Activated CD8-positive, alpha-beta memory T cell treated with anti-CD3 and anti-CD28 coated beads, Interleukin-2, amount 50 U/mL, for 24 hours (primary cell): ENCODE measurements around the gene PRKCD.

ENCODE experiments used
- DNase-seq: peaks from one replicate; pipeline ENCODE4 v3.0.0-alpha.2; 2020; ENCODE audit errors: extremely low read depth

PRKCD gene

DNA sequence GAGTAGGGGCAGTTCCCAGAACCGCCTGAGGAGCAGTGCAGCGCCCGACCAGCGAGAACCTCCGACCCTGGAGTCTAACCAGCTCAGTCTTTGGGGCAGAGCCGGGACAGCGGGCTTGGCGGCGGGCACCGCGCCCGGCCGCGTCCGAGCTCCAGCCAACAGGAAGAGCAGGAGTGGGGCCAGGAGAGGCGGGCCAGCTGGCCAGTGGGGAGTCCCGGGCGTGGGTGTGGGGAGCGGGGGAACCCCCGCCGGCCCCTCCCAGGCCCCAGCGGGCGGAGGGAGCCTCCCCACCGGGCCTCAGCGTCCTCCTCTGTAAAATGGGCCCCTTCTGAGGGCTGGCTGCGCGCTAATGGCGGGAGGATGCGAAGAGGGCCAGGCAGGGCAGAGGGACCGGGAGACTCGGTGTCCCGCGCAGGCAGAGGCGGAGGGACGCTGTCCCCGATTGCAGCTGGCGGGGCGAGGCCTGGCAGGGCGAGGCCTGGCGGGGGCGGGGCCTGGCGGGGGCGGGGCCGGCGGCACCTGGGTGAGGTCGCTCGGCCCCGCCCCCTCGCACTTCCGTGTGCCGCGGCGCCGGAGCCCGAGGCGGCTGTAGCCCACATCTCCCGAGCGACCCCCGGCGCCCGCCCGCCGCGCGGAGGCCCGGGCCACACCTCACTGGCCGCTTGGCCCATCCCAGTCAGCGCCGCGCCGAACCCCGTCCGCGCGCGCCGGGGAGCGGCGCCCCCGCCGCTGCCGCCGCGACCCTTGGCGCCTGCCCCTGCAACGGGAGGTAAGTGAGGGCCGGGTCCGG, at the start of gene PRKCD:
Gene PRKCD (plus strand): TSS at position 550 of the 790 bp plus-strand sequence. CDS start 17,214 bp downstream, outside the sequence.
- no peak for DNase-seq

DNA sequence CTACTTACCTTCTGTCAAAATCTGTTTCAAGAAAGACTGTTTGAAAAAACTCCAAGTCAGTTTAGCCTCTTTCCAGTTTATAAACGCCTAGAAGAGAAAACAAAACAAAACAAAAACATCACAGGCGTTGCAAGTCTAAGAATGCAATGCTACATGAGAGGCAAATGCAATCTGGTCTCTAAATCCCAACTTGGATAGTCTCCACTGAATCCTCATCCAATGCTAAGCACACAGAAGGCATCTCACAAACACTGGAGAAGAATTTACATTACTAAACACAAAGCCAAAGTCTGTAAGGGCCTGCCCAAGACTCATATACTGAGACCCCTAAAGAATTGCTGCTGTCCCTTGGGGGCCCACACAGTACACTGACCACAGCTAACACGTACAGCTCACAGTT, 49.2 kb upstream of the PRKCD start:
- no peak for DNase-seq

DNA sequence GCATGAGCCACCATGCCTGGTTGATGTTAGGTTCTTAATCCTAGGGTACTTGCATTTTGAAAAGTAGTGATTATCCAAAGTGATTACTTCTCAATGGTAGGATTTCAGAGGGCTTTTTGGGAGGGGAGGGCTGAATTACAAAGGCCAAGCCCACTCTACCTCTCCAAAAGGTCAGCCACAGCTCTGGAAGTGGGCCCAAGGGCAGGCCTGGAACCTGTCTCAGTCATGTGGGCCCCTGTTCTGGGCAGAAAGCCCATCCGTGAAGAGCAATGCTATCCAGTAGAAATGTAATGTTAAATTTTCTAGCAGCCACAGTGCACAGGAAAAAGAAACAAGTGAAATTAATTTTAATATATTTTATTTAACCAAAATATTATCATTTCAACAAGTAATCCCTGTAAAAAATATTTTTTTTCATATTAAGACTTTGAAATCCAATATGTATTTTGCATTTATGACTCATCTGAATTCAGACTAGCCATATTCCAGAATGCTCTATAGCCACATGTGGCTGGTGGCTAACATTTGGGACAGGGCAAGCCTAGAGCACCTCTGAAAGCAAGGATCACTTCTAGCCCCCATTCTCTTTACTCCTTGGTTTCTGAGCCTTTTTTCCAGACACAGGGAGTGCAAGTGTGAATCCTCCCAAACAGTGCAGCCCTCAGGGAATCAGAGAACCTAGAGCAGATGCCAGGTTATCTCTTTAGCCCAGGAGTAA, 47.6 kb upstream of the PRKCD start:
- DNase-seq = no peak

GRCh38 chr3:53114011-53114400, 47.0 kb upstream of the PRKCD start:
- peak; percentile 64 for DNase-seq

GRCh38 chr3:53114412-53115074, 46.5 kb upstream of the PRKCD start:
- DNase-seq = no peak

DNA sequence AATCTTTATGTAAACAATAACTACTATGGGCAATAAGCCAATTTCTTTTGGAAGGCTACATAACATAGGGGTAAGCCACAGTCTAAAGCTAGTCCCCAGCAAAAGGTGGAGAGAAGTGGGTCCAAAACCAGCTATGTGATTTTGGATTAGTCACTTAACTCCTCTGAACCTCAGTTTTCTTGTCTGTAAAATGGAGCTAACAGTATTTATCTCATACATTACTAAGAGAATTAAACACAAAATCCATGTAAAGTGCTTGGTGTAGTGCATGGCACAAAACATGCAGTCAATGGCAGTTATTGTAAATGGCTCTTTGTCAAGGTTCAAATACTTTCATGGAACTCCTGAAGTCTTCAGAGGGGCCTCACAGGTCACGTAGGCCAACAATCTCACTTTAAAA, 44.1 kb upstream of the PRKCD start:
- no peak for DNase-seq

DNA sequence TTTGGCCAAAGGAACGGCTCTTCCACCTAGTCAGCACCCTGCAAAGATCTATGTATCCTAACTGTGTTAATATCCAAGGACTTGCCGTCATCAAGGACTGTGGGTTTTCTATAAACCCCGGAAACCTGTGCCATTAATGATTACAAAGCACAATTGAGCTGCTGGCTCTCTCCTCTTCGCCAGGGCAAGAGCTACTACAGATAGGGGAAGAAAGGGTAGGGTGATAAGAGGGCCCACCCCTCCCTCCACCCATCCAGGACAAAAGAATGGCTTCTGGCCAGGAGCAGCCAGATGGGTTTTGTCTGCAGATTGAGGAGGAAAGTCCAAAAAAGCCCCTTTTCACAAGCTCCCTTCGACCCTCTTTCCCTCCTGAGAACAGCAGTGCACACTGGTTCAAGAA, 40.7 kb upstream of the PRKCD start:
- DNase-seq = no peak

- no peak for DNase-seq
Observed at GRCh38 chr3:53122255-53122932, 38.6 kb upstream of the PRKCD start.

GRCh38 chr3:53122933-53123305, 38.1 kb upstream of the PRKCD start:
- no peak for DNase-seq

- no peak for DNase-seq
Observed at GRCh38 chr3:53123510-53123909, 37.5 kb upstream of the PRKCD start.

GRCh38 chr3:53123953-53124352, 37.1 kb upstream of the PRKCD start:
- DNase-seq = no peak

- no peak for DNase-seq
Observed at GRCh38 chr3:53126601-53127000, 34.4 kb upstream of the PRKCD start.

- no peak for DNase-seq
Observed at GRCh38 chr3:53129344-53129743, 31.7 kb upstream of the PRKCD start.

DNA sequence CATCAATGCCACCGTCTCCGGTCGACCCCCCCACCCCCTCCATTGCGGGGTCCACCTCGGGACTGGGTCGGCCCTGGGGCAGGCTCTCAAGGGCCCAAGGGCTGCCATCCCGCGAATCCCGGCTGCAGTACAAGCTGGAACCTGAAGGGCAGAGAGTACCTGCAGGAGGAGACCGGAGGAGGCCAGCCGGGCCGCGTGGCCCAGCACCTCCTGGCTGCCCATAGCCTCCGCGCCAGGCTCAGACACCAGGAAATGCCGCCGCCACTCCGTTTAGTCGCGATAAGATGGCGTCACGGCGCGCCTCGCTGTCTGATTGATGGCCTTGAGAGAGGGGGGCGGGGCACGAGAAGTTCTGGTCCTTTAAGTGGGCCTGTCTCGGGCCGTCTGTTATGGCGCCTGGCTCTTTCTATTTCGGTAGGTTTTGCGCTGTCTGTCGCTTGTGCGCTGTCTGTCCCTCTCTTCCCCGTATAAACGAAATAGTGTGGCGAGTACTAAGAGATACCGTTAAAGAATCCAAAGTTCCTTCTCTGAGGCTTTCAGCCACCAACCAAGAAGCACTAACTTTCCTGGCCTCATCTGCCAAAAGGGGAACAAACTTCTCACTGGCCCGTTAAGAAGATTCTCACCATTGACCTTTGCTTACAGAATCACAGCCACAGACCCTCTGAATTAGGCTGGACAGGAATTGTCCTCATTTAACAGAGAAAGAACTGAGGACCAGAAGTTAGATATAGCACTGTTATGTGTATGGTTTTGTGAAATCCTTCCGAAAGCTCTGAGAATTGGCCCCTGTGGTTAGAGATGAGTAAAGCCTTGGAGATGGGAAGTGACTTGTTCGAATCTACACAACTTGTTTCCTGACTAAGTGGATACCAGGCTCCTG, 30.6 kb upstream of the PRKCD start, which contains the start of gene RFT1:
Gene RFT1 (minus strand): TSS at position 257 of the 883 bp plus-strand sequence. CDS start 35 bp downstream, at position 222.
- peak; percentile 92 for DNase-seq

GRCh38 chr3:53131096-53131495, 29.9 kb upstream of the PRKCD start:
- no peak for DNase-seq

DNA sequence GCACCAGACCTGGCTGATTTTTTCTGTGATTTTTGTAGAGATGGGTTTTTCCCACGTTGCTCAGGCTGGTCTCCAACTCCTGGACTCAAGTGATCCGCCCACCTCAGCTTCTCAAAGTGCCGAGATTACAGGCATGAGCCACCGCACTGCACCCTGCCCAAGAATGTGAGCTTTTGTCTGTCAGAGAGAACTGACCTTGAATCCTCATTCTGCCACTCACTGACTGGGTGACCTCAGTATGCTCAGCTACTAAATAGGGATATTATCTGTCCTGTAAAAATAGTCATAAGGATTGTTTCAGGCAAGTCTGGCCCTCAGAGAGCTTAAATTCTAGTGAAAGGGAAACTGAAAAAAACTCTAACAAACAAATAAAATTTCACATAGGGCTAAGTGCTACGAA, 28.7 kb upstream of the PRKCD start:
- DNase-seq = no peak

DNA sequence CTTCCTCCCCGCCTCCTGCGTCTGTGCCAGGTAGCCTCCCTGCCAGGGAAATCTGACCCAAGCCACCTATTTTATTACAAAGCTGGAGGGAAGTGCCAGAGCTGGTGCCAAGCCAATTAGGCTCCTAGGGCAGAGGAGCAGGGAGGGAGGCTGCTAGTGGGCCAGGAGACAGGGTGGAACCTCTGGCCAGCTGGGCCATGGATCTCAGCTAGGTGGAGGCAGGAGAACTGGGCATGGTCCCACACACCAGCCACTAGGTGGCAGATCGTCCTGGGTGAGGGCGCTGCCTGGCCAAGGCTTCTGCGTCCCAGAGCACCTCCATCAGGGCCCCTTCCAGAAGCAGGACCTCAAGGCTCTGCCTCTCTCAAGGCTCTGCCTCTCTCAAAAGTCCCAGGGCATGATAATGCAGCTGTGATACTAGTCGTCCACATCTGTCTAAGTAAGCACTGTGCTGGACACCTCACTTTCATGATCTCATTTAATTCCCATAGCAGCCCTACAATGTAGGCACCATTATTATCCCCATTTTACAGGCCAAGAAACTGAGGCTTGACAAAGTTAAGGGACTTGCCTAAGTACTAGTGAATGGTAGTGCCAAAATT, 26.3 kb upstream of the PRKCD start:
- peak; percentile 18 for DNase-seq

DNA sequence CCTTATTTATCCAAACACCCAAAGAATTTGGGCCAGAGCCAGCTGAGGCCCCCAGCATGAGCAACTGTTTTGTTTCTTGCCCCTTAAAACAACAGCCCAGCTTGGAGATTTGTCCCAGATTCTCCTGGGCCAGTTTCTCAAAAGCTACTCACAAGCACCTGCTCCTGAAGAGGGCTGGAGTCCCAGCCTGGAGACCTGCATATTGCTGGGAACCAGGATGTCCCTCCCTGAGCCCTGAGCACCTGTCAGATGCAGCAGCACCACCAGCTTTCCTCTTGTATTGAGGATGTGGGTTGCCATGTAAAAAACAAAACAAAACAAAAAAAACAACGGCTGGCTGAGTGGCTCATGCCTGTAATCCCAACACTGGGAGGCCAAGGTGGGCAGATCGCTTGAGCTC, 23.8 kb upstream of the PRKCD start:
- no peak for DNase-seq

GRCh38 chr3:53137835-53138446, 23.1 kb upstream of the PRKCD start:
- no peak for DNase-seq
